Measurements from ENCODE around the gene PLCB4. TPM values are rescaled to one million over a fixed set of nuclear protein-coding genes. Genes with fewer than 3 reads are reported as not detected.

PLCB4 gene
- total RNA-seq, 1 donor from 2014 or later, result 12.0 TPM

DNA sequence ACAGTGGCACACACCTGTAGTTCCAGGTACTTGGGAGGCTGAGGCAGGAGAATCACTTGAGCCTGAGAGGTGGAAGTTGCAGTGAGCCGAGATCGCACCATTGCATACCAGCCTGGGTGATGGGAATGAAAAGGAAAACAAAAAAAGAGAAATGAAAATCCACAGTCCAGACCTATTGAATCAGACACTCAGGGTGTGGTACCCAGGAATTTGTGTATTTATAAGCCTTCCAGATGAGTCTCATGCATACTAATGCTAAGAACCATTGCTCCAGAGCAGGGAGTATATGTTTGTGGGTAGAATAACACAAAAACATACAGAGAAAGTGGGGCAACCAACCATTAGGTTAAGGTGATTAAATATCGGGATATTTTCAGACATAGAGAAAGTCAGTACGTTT is 36.1 kb upstream of the PLCB4 start:
- intact Hi-C loops (cut with DNase I), result no loop called here
- no peak overlapping the region for H3K4me3 ChIP-seq
- no peak for DNase-seq (ENCODE audit: extremely low spot score in 2 of 2)
- H3K27ac ChIP-seq, result no peak overlapping the region
- H3K27me3 ChIP-seq, result no peaks in the 10 kb centered on the region
- no peaks in the 10 kb centered on the region for H3K36me3 ChIP-seq
- peaks cover 6% of the 10 kb centered on the region for H3K4me1 ChIP-seq
- H3K9me3 ChIP-seq, result no peaks in the 10 kb centered on the region
- TF ChIP-seq CTCF (IDR thresholded peaks at IDR 0.05) (no peak), POLR2A (IDR thresholded peaks at IDR 0.05) (no peak), POLR2AphosphoS5 (IDR thresholded peaks at IDR 0.05; ENCODE audit: insufficient read depth in 1 of 2, low read depth in 1 of 2) (no peak)

GRCh38 chr20:9035126-9035525 is 33.8 kb upstream of the PLCB4 start:
- Histone ChIP-seq H3K4me1 (peaks cover 6% of the 10 kb centered on the region), H3K36me3 (no peaks in the 10 kb centered on the region), H3K4me3 (no peak overlapping the region), H3K27ac (no peak overlapping the region), H3K9me3 (no peaks in the 10 kb centered on the region), H3K27me3 (no peaks in the 10 kb centered on the region)
- TF ChIP-seq POLR2A (IDR thresholded peaks at IDR 0.05) (no peak), POLR2AphosphoS5 (IDR thresholded peaks at IDR 0.05; ENCODE audit: insufficient read depth in 1 of 2, low read depth in 1 of 2) (no peak), CTCF (IDR thresholded peaks at IDR 0.05) (no peak)
- intact Hi-C loops (cut with DNase I), result no loop called here
- DNase-seq (ENCODE audit: extremely low spot score in 2 of 2), result no peak

GRCh38 chr20:9036593-9036992 is 32.3 kb upstream of the PLCB4 start:
- Histone ChIP-seq H3K4me1 (peaks cover 6% of the 10 kb centered on the region), H3K4me3 (no peak overlapping the region), H3K36me3 (no peaks in the 10 kb centered on the region), H3K9me3 (no peaks in the 10 kb centered on the region), H3K27ac (no peak overlapping the region), H3K27me3 (no peaks in the 10 kb centered on the region)
- intact Hi-C loops (cut with DNase I), result no loop called here
- no peak for DNase-seq (ENCODE audit: extremely low spot score in 2 of 2)
- no peak for TF ChIP-seq POLR2A (IDR thresholded peaks at IDR 0.05)
- no peak for TF ChIP-seq POLR2AphosphoS5 (IDR thresholded peaks at IDR 0.05; ENCODE audit: insufficient read depth in 1 of 2, low read depth in 1 of 2)
- no peak for TF ChIP-seq CTCF (IDR thresholded peaks at IDR 0.05)

DNA sequence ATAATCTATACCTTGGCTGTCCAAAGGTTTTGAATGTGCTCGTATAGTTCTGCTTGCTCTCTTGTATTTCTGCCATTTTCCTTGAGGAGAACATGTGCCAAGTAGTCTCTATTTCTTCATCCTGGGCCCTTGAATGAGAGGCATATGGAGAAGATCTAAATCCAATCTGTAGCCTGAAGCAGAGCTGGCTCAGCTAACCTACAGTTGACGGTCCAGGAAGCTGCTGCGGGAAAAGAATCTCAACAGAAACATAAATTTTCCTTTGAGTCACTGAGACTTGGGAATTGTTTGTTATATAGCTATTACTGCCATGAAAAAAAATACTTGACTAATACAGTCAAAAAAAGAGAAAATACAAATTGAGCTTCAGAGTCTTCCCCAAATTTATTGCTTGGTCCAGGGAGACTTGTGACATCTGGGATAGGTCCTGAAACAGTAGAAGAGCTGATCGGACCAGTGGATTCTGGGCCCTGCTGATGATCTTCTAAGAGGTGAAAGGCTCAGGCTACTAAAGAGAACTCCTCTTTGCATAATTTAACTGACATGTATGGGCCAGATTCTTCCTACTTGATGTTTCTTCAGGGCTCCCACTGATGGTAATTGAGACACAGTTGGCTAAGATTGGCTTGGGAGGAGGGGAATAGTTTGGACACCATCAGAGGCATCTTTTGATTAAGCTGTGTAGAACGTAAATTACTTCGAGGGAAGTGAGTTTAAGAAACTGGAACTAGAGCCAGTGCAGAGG is 29.9 kb upstream of the PLCB4 start:
- no peak for DNase-seq (ENCODE audit: extremely low spot score in 2 of 2)
- TF ChIP-seq POLR2AphosphoS5 (IDR thresholded peaks at IDR 0.05; ENCODE audit: insufficient read depth in 1 of 2, low read depth in 1 of 2) (no peak), POLR2A (IDR thresholded peaks at IDR 0.05) (no peak), CTCF (IDR thresholded peaks at IDR 0.05) (no peak)
- Histone ChIP-seq H3K9me3 (no peaks in the 10 kb centered on the region), H3K36me3 (no peaks in the 10 kb centered on the region), H3K27ac (no peak overlapping the region), H3K4me1 (peaks cover 6% of the 10 kb centered on the region), H3K27me3 (no peaks in the 10 kb centered on the region), H3K4me3 (no peak overlapping the region)
- intact Hi-C loops (cut with DNase I), result no loop called here

GRCh38 chr20:9040863-9041524 is 27.9 kb upstream of the PLCB4 start:
- TF ChIP-seq POLR2A (IDR thresholded peaks at IDR 0.05) (no peak), CTCF (IDR thresholded peaks at IDR 0.05) (no peak), POLR2AphosphoS5 (IDR thresholded peaks at IDR 0.05; ENCODE audit: insufficient read depth in 1 of 2, low read depth in 1 of 2) (no peak)
- Histone ChIP-seq H3K4me3 (no peak overlapping the region), H3K27ac (no peak overlapping the region), H3K27me3 (no peaks in the 10 kb centered on the region), H3K36me3 (no peaks in the 10 kb centered on the region), H3K4me1 (no peaks in the 10 kb centered on the region), H3K9me3 (no peaks in the 10 kb centered on the region)
- no peak for DNase-seq (ENCODE audit: extremely low spot score in 2 of 2)
- intact Hi-C loops (cut with DNase I), result no loop called here

Data from vagina (tissue), 2 donors.